Osteoblast (primary cell): Measurements from ENCODE around the gene NTSR2. TPM values are rescaled to one million over a fixed set of nuclear protein-coding genes. Genes with fewer than 3 reads are reported as not detected.

Source experiments
- DNase-seq: peaks from one replicate; pipeline ENCODE4 v3.0.0; 2011; ENCODE audit warnings: low spot score, mixed read lengths; ENCODE audit not compliant: insufficient read length; ENCODE audit errors: missing footprints
- H2AFZ ChIP-seq: 2 replicates; pipeline ENCODE4 v1.6.0; 2011; ENCODE audit warnings: mild to moderate bottlenecking, low read length
- H3K27ac ChIP-seq: 2 replicates; pipeline ENCODE4 v1.5.1; 2011; ENCODE audit warnings: mild to moderate bottlenecking, low read depth, low read length, moderate library complexity
- H3K27me3 ChIP-seq: 2 replicates; pipeline ENCODE4 v1.6.0; 2012; ENCODE audit warnings: mild to moderate bottlenecking, control low read depth, inconsistent platforms, low read length, moderate library complexity; ENCODE audit not compliant: insufficient read depth
- H3K36me3 ChIP-seq: 2 replicates; pipeline ENCODE4 v1.5.1; 2011; ENCODE audit warnings: mild to moderate bottlenecking, low read length, control low read depth, moderate library complexity; ENCODE audit not compliant: insufficient read depth
- H3K4me1 ChIP-seq: 2 replicates; pipeline ENCODE4 v1.5.1; 2011; ENCODE audit warnings: mild to moderate bottlenecking, low read length, control low read depth, moderate library complexity; ENCODE audit not compliant: insufficient read depth
- H3K4me2 ChIP-seq: 2 replicates; pipeline ENCODE4 v1.6.0; 2011; ENCODE audit warnings: mild to moderate bottlenecking, low read length; ENCODE audit not compliant: insufficient read depth
- H3K4me3 ChIP-seq: fragments of 200-600 bp; sonication (generic); 3 replicates; pipeline ENCODE4 v1.5.1; 2012; ENCODE audit warnings: mild to moderate bottlenecking, low read length, inconsistent platforms; ENCODE audit not compliant: insufficient read depth
- H3K79me2 ChIP-seq: 2 replicates; pipeline ENCODE4 v1.6.0; 2012; ENCODE audit warnings: mild to moderate bottlenecking, low read length, control low read depth, inconsistent platforms; ENCODE audit not compliant: insufficient read depth
- H3K9me3 ChIP-seq: 2 replicates; pipeline ENCODE4 v1.5.1; 2011; ENCODE audit warnings: low read depth, low read length, control low read depth
- H4K20me1 ChIP-seq: 2 replicates; pipeline ENCODE4 v1.6.0; 2012; ENCODE audit warnings: mild to moderate bottlenecking, low read length, control low read depth; ENCODE audit not compliant: insufficient read depth
- CTCF ChIP-seq: IDR thresholded peaks from 2 replicates; pipeline ENCODE4 v1.5.1; 2011; ENCODE audit warnings: mild to moderate bottlenecking, low read depth, low read length, moderate library complexity; ENCODE audit errors: extremely low read depth
- total RNA-seq: library from RNA; depleted of rRNA; stranded (reverse); fragments of >200 nt; gene quantifications from 2 replicates; pipeline ENCODE4 v1.2.3, GENCODE V29; 2012

Gene NTSR2
- total RNA-seq, 1 donor, result not detected

- no peak overlapping the region for H3K4me2 ChIP-seq
- no peaks in the 10 kb centered on the region for H3K4me1 ChIP-seq
- H3K4me3 ChIP-seq, result no peak overlapping the region
- no peak overlapping the region for H2AFZ ChIP-seq
- H3K27ac ChIP-seq, result no peak overlapping the region
- no peaks in the 10 kb centered on the region for H3K36me3 ChIP-seq
- no peaks in the 10 kb centered on the region for H3K9me3 ChIP-seq
- H4K20me1 ChIP-seq, result no peaks in the 10 kb centered on the region
- peak; percentile 79 for TF ChIP-seq CTCF
- DNase-seq, result peak; percentile 89
- H3K79me2 ChIP-seq, result no peaks in the 10 kb centered on the region
- peaks cover 50% of the 10 kb centered on the region for H3K27me3 ChIP-seq
These were observed 12.0 kb upstream of the NTSR2 start for GRCh38 chr2:11681722-11682589.

- Histone ChIP-seq H3K4me2 (no peak overlapping the region), H3K79me2 (no peaks in the 10 kb centered on the region), H4K20me1 (no peaks in the 10 kb centered on the region), H3K9me3 (no peaks in the 10 kb centered on the region), H3K4me1 (no peaks in the 10 kb centered on the region), H3K27me3 (peaks cover 58% of the 10 kb centered on the region), H2AFZ (no peak overlapping the region), H3K36me3 (no peaks in the 10 kb centered on the region), H3K27ac (no peak overlapping the region), H3K4me3 (no peak overlapping the region)
- DNase-seq, result no peak
- TF ChIP-seq CTCF, result no peak
These were observed 11.1 kb upstream of the NTSR2 start for GRCh38 chr2:11680901-11681721.

- TF ChIP-seq CTCF, result no peak
- Histone ChIP-seq H3K4me3 (no peak overlapping the region), H3K4me2 (no peak overlapping the region), H3K9me3 (no peaks in the 10 kb centered on the region), H3K36me3 (no peaks in the 10 kb centered on the region), H4K20me1 (no peaks in the 10 kb centered on the region), H3K4me1 (no peaks in the 10 kb centered on the region), H3K27ac (no peak overlapping the region), H3K27me3 (peaks cover 59% of the 10 kb centered on the region), H2AFZ (no peak overlapping the region), H3K79me2 (no peaks in the 10 kb centered on the region)
- peak; percentile 83 for DNase-seq
These were observed 10.3 kb upstream of the NTSR2 start for GRCh38 chr2:11680182-11680900.
